SK-N-SH (cell line): ENCODE results near the gene R3HDM2. TPM values are rescaled to one million over a fixed set of nuclear protein-coding genes. Genes with fewer than 3 reads are reported as not detected.
"Not testable (repeated sequence)": the region's sequence is repeated elsewhere in the genome, so short reads cannot be mapped to it uniquely, and the experiment has no call there.

Experiments used
- CTCF ChIA-PET: fragments of 300-600, 350-600 bp; formaldehyde crosslinking; extraction: SDS; loops from one replicate; lab custom pipeline; 2021; lab: Yijun Ruan, JAX
- POLR2A ChIA-PET: fragments of 350-600 bp; sonication (Branson Sonifier 250); formaldehyde crosslinking; extraction: SDS; loops from one replicate; lab custom pipeline; 2020; ENCODE audit warnings: antibody characterized with exemption, inconsistent platforms; lab: Yijun Ruan, JAX
- DNase-seq: peaks from one replicate; pipeline ENCODE4 v3.0.0; 2012
- H2AFZ ChIP-seq: fragments of 200-600 bp; sonication (generic); 2 replicates; pipeline ENCODE4 v1.8.1; 2016; ENCODE audit warnings: antibody characterized with exemption, mild to moderate bottlenecking, low read depth
- H3F3A ChIP-seq: fragments of 200-600 bp; sonication (generic); replicated peaks from 2 replicates; pipeline ENCODE3; 2016; ENCODE audit warnings: antibody characterized with exemption, mild to moderate bottlenecking; ENCODE audit not compliant: insufficient read depth
- H3K27ac ChIP-seq, 2 experiments: fragments of 200-500 bp in 1 of 2; fragments of 200-600 bp in 1 of 2; sonication (Bioruptor generic) in 1 of 2; sonication (generic), shearing (Covaris generic) in 1 of 2; 2 replicates each; pipeline versions ENCODE4 v1.5.1 to v1.6.1; 2014 to 2016; ENCODE audit warnings: low read depth in 2 of 2, inconsistent platforms in 1 of 2, low read length in 1 of 2, mild to moderate bottlenecking in 1 of 2, mixed read lengths in 1 of 2
- H3K27me3 ChIP-seq: fragments of 200-600 bp; sonication (generic), shearing (Covaris generic); 2 replicates; pipeline ENCODE4 v1.6.1; 2016; ENCODE audit warnings: mixed run types; ENCODE audit not compliant: insufficient read depth
- H3K36me3 ChIP-seq, 2 experiments: fragments of 200-500 bp in 1 of 2; fragments of 200-600 bp in 1 of 2; sonication (Bioruptor generic) in 1 of 2; sonication (generic) in 1 of 2; replicated peaks in 1 of 2; 2 replicates each; pipeline versions ENCODE3 to v1.5.1; 2014 to 2016; ENCODE audit warnings: low read length in 1 of 2, mild to moderate bottlenecking in 1 of 2; ENCODE audit not compliant: insufficient read depth in 2 of 2, control insufficient read depth in 1 of 2
- H3K4me1 ChIP-seq, 2 experiments: fragments of 200-500 bp in 1 of 2; fragments of 200-600 bp in 1 of 2; sonication (Bioruptor generic) in 1 of 2; sonication (generic), shearing (Covaris generic) in 1 of 2; 2 replicates each; pipeline versions ENCODE4 v1.5.1 to v1.6.1; 2014 to 2016; ENCODE audit warnings: low read depth in 1 of 2, low read length in 1 of 2, mixed run types in 1 of 2; ENCODE audit not compliant: insufficient read depth in 2 of 2, control insufficient read depth in 1 of 2
- H3K4me2 ChIP-seq: fragments of 200-600 bp; sonication (generic), shearing (Covaris generic); 2 replicates; pipeline ENCODE4 v1.6.1; 2017; ENCODE audit warnings: mixed run types
- H3K4me3 ChIP-seq, 2 experiments: fragments of 200-500 bp in 1 of 2; fragments of 200-600 bp in 1 of 2; sonication (Bioruptor generic) in 1 of 2; sonication (generic), shearing (Covaris generic) in 1 of 2; 2 replicates each; pipeline versions ENCODE4 v1.5.1 to v1.8.1; 2014 to 2016; ENCODE audit warnings: low read depth in 2 of 2, inconsistent platforms in 1 of 2, low read length in 1 of 2, mild to moderate bottlenecking in 1 of 2, mixed read lengths in 1 of 2, moderate library complexity in 1 of 2
- H3K79me2 ChIP-seq: fragments of 200-600 bp; sonication (generic); 2 replicates; pipeline ENCODE4 v1.8.1; 2017; ENCODE audit warnings: mild to moderate bottlenecking; ENCODE audit not compliant: insufficient read depth
- H3K9ac ChIP-seq: fragments of 200-600 bp; sonication (generic); 2 replicates; pipeline ENCODE4 v1.6.1; 2017; ENCODE audit warnings: mixed run types
- H3K9me2 ChIP-seq: fragments of 200-600 bp; sonication (generic); 2 replicates; pipeline ENCODE4 v1.6.1; 2017; ENCODE audit warnings: mixed run types
- H3K9me3 ChIP-seq: fragments of 200-600 bp; sonication (generic); 2 replicates; pipeline ENCODE4 v1.6.1; 2017; ENCODE audit warnings: mixed run types, mild to moderate bottlenecking, moderate library complexity
- H4K20me1 ChIP-seq: fragments of 200-600 bp; sonication (generic); 2 replicates; pipeline ENCODE4 v1.6.1; 2017; ENCODE audit warnings: mild to moderate bottlenecking, mixed run types; ENCODE audit not compliant: insufficient read depth
- CHD2 ChIP-seq: fragments of 150-350 bp; IDR thresholded peaks from 2 replicates; pipeline ENCODE4 v1.6.1; 2018; ENCODE audit warnings: low read length; ENCODE audit not compliant: partially characterized antibody
- EZH2phosphoT487 ChIP-seq: fragments of 200-600 bp; sonication (generic); IDR thresholded peaks from 2 replicates; pipeline ENCODE4 v1.6.1; 2017; ENCODE audit warnings: low read depth, mixed run types, mild to moderate bottlenecking, antibody characterized with exemption, moderate library complexity, borderline replicate concordance
- FOSL2 ChIP-seq: IDR thresholded peaks from 2 replicates; pipeline ENCODE4 v1.4.0; 2012; ENCODE audit warnings: low read depth, mild to moderate bottlenecking, moderate library complexity, borderline replicate concordance
- FOXJ3 ChIP-seq: sonication (generic); formaldehyde crosslinking; IDR thresholded peaks from 2 replicates; pipeline ENCODE4 v1.5.1; 2020; ENCODE audit warnings: mild to moderate bottlenecking, missing genetic modification reagents
- FOXM1 ChIP-seq: IDR thresholded peaks from 2 replicates; pipeline ENCODE4 v1.4.0; 2012; ENCODE audit warnings: low read depth, mild to moderate bottlenecking
- GABPA ChIP-seq: IDR thresholded peaks from 2 replicates; pipeline ENCODE4 v1.4.0; 2012; ENCODE audit warnings: low read depth, mild to moderate bottlenecking
- IRF3 ChIP-seq: fragments of 150-350 bp; IDR thresholded peaks from 2 replicates; pipeline ENCODE4 v1.6.1; 2016; ENCODE audit warnings: mild to moderate bottlenecking, low read depth, low read length
- MAX ChIP-seq: IDR thresholded peaks from 2 replicates; pipeline ENCODE4 v1.4.0; 2012; ENCODE audit warnings: low read depth
- MEF2A ChIP-seq: IDR thresholded peaks from 2 replicates; pipeline ENCODE4 v1.4.0; 2012; ENCODE audit warnings: low read depth, borderline replicate concordance
- MXI1 ChIP-seq: IDR thresholded peaks from 2 replicates; pipeline ENCODE4 v1.6.1; 2012; ENCODE audit warnings: mild to moderate bottlenecking, low read depth, low read length, improper control_type of control experiment
- PBX3 ChIP-seq: IDR thresholded peaks from 2 replicates; pipeline ENCODE4; 2012
- REST ChIP-seq: IDR thresholded peaks from 2 replicates; pipeline ENCODE4 v1.6.1; 2012; ENCODE audit warnings: mild to moderate bottlenecking, low read depth, low read length, moderate library complexity
- RFX5 ChIP-seq: IDR thresholded peaks from 2 replicates; pipeline ENCODE4 v1.6.1; 2012; ENCODE audit warnings: mild to moderate bottlenecking, improper control_type of control experiment, low read length
- SIN3A ChIP-seq: IDR thresholded peaks from 2 replicates; pipeline ENCODE4 v1.6.1; 2012; ENCODE audit warnings: low read depth, mild to moderate bottlenecking, low read length, moderate library complexity, borderline replicate concordance
- TAF1 ChIP-seq: IDR thresholded peaks from 2 replicates; pipeline ENCODE4 v1.6.1; 2012; ENCODE audit warnings: low read depth, mild to moderate bottlenecking, low read length, moderate library complexity, borderline replicate concordance
- TCF12 ChIP-seq: IDR thresholded peaks from 2 replicates; pipeline ENCODE4 v1.4.0; 2012
- USF2 ChIP-seq: fragments of 150-350 bp; IDR thresholded peaks from 2 replicates; pipeline ENCODE4 v1.6.1; 2017; ENCODE audit warnings: antibody characterized with exemption, low read length, low read depth, borderline replicate concordance
- ZBTB33 ChIP-seq: IDR thresholded peaks from 2 replicates; pipeline ENCODE4 v1.4.0; 2012; ENCODE audit warnings: low read depth, borderline replicate concordance
- WGBS: methylation state at CpG from one replicate; pipeline ENCODE4 v1.1.6; 2017; ENCODE audit warnings: low lambda C conversion rate; 5-methylcytosine and 5-hydroxymethylcytosine counted together
- polyA plus RNA-seq, 3 experiments: library from polyadenylated mRNA; depleted of rRNA; stranded (reverse); fragments of >200 nt; gene quantifications; 2 replicates each; pipeline ENCODE4 v1.2.3, GENCODE V29; 2012

R3HDM2 gene
- polyA plus RNA-seq, 1 of the 3 experiments (the other 2 are of a cell fraction) = 23.1 TPM

- no peak overlapping the region for H3K27ac ChIP-seq
- ChIA-PET CTCF (interaction anchor here (0.8 to 2.7 kb wide), 5 partner anchors 16 to 162 kb away, joined by 3 to 11 read pairs (median 3); partner anchors contain the start of gene GLI1), POLR2A (interaction anchor here (0.6 kb wide), 1 partner anchor 129 kb away, joined by 3 read pairs; no protein-coding TSS in a partner anchor)
- H3K4me1 ChIP-seq = no peaks in the 10 kb centered on the region
- no peaks in the 10 kb centered on the region for H3K9me2 ChIP-seq
- no peaks in the 10 kb centered on the region for H4K20me1 ChIP-seq
- H3K27me3 ChIP-seq = no peaks in the 10 kb centered on the region
- no peaks in the 10 kb centered on the region for H3K9me3 ChIP-seq
- H3F3A ChIP-seq = no peaks in the 10 kb centered on the region
- TF ChIP-seq PBX3 = no peak
- no peak for TF ChIP-seq MEF2A
- no peak for TF ChIP-seq ZBTB33
- no peak for TF ChIP-seq CHD2
- no peak for TF ChIP-seq MAX
- TF ChIP-seq GABPA = no peak
- TF ChIP-seq REST = no peak
- no peak for TF ChIP-seq SIN3A
- TF ChIP-seq TAF1 = no peak
- TF ChIP-seq FOXM1 = no peak
- no peak for TF ChIP-seq IRF3
- TF ChIP-seq RFX5 = no peak
- no peak for TF ChIP-seq USF2
- no peak for TF ChIP-seq MXI1
- no peak for TF ChIP-seq EZH2phosphoT487
- no peak for TF ChIP-seq TCF12
- TF ChIP-seq FOXJ3 (CRISPR knock-in tag) = no peak
- TF ChIP-seq FOSL2 = no peak
- H2AFZ ChIP-seq = no peak overlapping the region
- H3K9ac ChIP-seq = no peak overlapping the region
- no peak overlapping the region for H3K4me2 ChIP-seq
- H3K4me3 ChIP-seq = no peak overlapping the region
- H3K36me3 ChIP-seq = no peaks in the 10 kb centered on the region
- H3K79me2 ChIP-seq = peaks cover 31% of the 10 kb centered on the region
- WGBS = 88% methylated on average over 5 of the region's 5 CpGs
- DNase-seq = no peak
Measured at GRCh38 chr12:57401165-57401564, 29.7 kb downstream of the R3HDM2 start.

GRCh38 chr12:57399718-57400463 is 31.0 kb downstream of the R3HDM2 start:
- H4K20me1 ChIP-seq, H3F3A ChIP-seq, H3K4me3 ChIP-seq, H2AFZ ChIP-seq, H3K4me2 ChIP-seq, H3K9me3 ChIP-seq, H3K9me2 ChIP-seq, H3K27me3 ChIP-seq, H3K36me3 ChIP-seq, H3K9ac ChIP-seq, DNase-seq, H3K27ac ChIP-seq, H3K4me1 ChIP-seq, POLR2A ChIA-PET: not testable (repeated sequence)
- WGBS = 95% methylated on average over 7 of the region's 7 CpGs
- H3K79me2 ChIP-seq = peaks cover 20% of the 10 kb centered on the region
- CTCF ChIA-PET = interaction anchor here (1.6 kb wide), 1 partner anchor 54 kb away, joined by 4 read pairs; no protein-coding TSS in a partner anchor
